Mucosa of descending colon (tissue), 3 donors: ENCODE measurements around the gene SMCHD1. TPM values are rescaled to one million over a fixed set of nuclear protein-coding genes. Genes with fewer than 3 reads are reported as not detected.

Experiments
- ATAC-seq: fragments of 200-7000 bp; cut with Tn5 transposase; one replicate; pipeline ENCODE4 v1.9.1; 2020; ENCODE audit warnings: mild to moderate bottlenecking, moderate library complexity
- DNase-seq, 3 donors: peaks; one replicate each; pipeline ENCODE4 v3.0.0-alpha.2; 2020
- H3K36me3 ChIP-seq: fragments of 200-600 bp; one replicate; pipeline ENCODE4 v1.8.0; 2021; ENCODE audit warnings: low read depth, mild to moderate bottlenecking
- H3K4me1 ChIP-seq: fragments of 200-600 bp; one replicate; pipeline ENCODE4 v1.8.0; 2021; ENCODE audit warnings: low read depth, mild to moderate bottlenecking
- H3K4me3 ChIP-seq: fragments of 200-600 bp; one replicate; pipeline ENCODE4 v1.8.0; 2021; ENCODE audit warnings: mild to moderate bottlenecking
- H3K9me3 ChIP-seq: fragments of 200-600 bp; one replicate; pipeline ENCODE4 v1.8.0; 2021; ENCODE audit warnings: mild to moderate bottlenecking
- CTCF ChIP-seq: fragments of 200-600 bp; IDR thresholded peaks from one replicate; pipeline ENCODE4 v1.8.0; 2022; ENCODE audit warnings: antibody characterized with exemption, mild to moderate bottlenecking
- intact Hi-C, 2 donors: fragments of 100-400 bp; cut with DNase I in 1 of 2; cut with micrococcal nuclease in 1 of 2; formaldehyde crosslinking; loops; one replicate each; pipeline versions ENCODE4 v1.11.0 to v1.11.1; 2022; cut with DNase I, micrococcal nuclease
- total RNA-seq, 3 donors: library from RNA; stranded (reverse); fragmentation: NEBNext Ultra II Directional in 2 of 3; extraction: Animal tissue kit (Norgen Biotek cat#: 25700) in 2 of 3; gene quantifications; one replicate each; pipeline versions ENCODE4 v1.2.1 to v1.2.4, GENCODE V29; 2021 to 2023
- donor health status: DM: no; HTN: no; CAD: no; lungs with moderate emphysema.
- donor health status: DM: no; HTN: no; CAD: no.
- donor health status: DM: no; HTN: yes; CAD: no.

The SMCHD1 gene
- total RNA-seq, 3 donors from 2014 or later: 66.4 to 94.3 (median 83.4) TPM

GRCh38 chr18:2617401-2617998, 38.0 kb upstream of the SMCHD1 start:
- TF ChIP-seq CTCF: no peak
- Histone ChIP-seq H3K4me3 (no peak overlapping the region), H3K36me3 (no peaks in the 10 kb centered on the region), H3K4me1 (no peaks in the 10 kb centered on the region), H3K9me3 (no peaks in the 10 kb centered on the region)
- intact Hi-C loops: no loop called here
- DNase-seq: no peak
- no peak for ATAC-seq

- H3K9me3 ChIP-seq: no peaks in the 10 kb centered on the region
- no peak for TF ChIP-seq CTCF
- H3K4me3 ChIP-seq: no peak overlapping the region
- no peak for DNase-seq
- H3K36me3 ChIP-seq: no peaks in the 10 kb centered on the region
- ATAC-seq: no peak
- intact Hi-C loops: no loop called here
- H3K4me1 ChIP-seq: no peaks in the 10 kb centered on the region
Observed at GRCh38 chr18:2618009-2618408, 37.5 kb upstream of the SMCHD1 start.

GRCh38 chr18:2625217-2625616, 30.3 kb upstream of the SMCHD1 start:
- H3K36me3 ChIP-seq: no peaks in the 10 kb centered on the region
- no peak for TF ChIP-seq CTCF
- no peak for ATAC-seq
- H3K4me3 ChIP-seq: no peak overlapping the region
- H3K9me3 ChIP-seq: no peaks in the 10 kb centered on the region
- DNase-seq: no peak
- no peaks in the 10 kb centered on the region for H3K4me1 ChIP-seq
- intact Hi-C loops: no loop called here

GRCh38 chr18:2627821-2628276, 27.7 kb upstream of the SMCHD1 start:
- Histone ChIP-seq H3K4me1 (no peaks in the 10 kb centered on the region), H3K9me3 (no peaks in the 10 kb centered on the region), H3K36me3 (no peaks in the 10 kb centered on the region), H3K4me3 (no peak overlapping the region)
- DNase-seq: no peak
- peak; percentile 86 for ATAC-seq
- no peak for TF ChIP-seq CTCF
- intact Hi-C loops: no loop called here

GRCh38 chr18:2629003-2629402, 26.5 kb upstream of the SMCHD1 start:
- no peak for TF ChIP-seq CTCF
- no peak for ATAC-seq
- Histone ChIP-seq H3K4me1 (no peaks in the 10 kb centered on the region), H3K4me3 (no peak overlapping the region), H3K36me3 (no peaks in the 10 kb centered on the region), H3K9me3 (no peaks in the 10 kb centered on the region)
- intact Hi-C loops: no loop called here
- no peak for DNase-seq

- no peak for TF ChIP-seq CTCF
- Histone ChIP-seq H3K9me3 (no peaks in the 10 kb centered on the region), H3K4me3 (no peak overlapping the region), H3K36me3 (no peaks in the 10 kb centered on the region), H3K4me1 (peaks cover 25% of the 10 kb centered on the region)
- ATAC-seq (no peak), DNase-seq (no peak)
- intact Hi-C loops: no loop called here
Observed at GRCh38 chr18:2635586-2635985, 19.9 kb upstream of the SMCHD1 start.
